Activated CD4-positive, alpha-beta T cell treated with anti-CD3 and anti-CD28 coated beads, Interleukin-10, Interleukin-2, amounts not matched to agents 100 ng/mL and 50 ng/mL, durations not matched to agents 16 hours and 8 hours (primary cell): Measurements from ENCODE around the gene AFF2.

ENCODE experiments used
- DNase-seq: peaks from one replicate; pipeline ENCODE4 v3.0.0-alpha.2; 2020

AFF2 gene

DNA sequence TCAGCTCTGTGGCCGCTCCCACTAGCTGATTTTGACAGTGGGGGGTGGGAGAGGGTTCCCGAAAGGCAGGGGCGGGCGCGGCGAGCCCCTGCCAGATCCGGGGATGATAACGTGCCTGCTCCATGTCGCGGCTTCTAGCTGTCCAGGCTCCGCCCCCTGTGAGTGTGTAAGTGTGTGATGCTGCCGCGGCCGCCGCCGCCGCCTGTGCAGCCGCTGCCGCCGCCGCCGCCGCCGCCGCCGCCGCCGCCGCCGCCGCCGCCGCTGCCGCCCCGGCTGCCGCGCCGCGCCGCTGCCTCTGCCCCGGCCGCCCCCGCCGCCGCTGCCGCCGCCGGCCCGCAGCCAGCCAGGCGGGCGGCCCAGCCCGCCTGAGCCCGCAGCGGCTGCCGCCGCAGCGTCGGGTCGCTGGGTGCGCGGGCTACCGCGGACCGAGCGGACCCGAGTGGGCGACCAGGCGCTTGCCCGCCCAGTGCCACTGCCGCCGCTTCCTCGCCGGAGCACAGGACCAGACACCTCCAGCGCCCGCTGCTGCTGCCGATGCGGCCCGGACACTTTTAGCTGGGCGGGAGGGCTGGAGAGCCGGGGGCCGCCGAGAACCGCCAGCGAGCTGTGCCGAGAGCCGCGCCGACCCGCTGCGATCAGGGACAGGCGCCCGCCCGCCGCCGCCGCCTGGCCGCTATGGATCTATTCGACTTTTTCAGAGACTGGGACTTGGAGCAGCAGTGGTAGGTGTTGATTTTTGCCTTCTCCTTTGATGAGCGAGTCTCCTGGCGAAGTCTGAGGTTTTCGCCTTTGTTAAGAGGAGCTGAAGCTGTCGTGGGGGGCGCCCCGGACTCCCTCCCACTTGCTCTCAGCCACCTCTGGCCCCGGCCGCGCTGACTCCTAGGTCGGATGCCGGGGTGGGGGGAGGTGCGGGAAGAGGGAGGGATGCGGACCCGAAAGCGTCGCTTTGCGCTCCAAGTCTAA is at the start of gene AFF2:
TSS of gene AFF2 (plus strand) at position 195 of the 963 bp plus-strand sequence. CDS start at position 676, 481 bp downstream.
- DNase-seq: peak; percentile 45

DNA sequence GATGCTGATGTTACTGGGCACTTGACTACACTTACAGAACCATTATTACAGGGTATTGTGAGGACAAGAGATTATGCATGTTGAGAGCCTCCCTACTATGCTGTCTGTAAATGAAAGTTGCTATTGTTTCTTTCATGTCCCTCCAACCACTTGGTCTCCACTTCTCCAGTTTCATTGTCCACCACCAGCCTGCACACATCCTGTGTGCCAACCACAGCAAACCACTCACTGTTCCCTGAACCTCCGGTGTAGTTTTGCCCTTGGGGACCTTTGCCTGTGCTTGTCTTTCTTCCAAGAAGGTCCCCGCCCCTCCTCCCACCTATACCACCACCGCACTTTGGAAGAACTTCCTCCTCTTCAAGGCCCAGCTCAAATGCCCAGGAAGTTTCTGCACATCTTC is 43.1 kb upstream of the AFF2 start:
- DNase-seq: no peak

DNA sequence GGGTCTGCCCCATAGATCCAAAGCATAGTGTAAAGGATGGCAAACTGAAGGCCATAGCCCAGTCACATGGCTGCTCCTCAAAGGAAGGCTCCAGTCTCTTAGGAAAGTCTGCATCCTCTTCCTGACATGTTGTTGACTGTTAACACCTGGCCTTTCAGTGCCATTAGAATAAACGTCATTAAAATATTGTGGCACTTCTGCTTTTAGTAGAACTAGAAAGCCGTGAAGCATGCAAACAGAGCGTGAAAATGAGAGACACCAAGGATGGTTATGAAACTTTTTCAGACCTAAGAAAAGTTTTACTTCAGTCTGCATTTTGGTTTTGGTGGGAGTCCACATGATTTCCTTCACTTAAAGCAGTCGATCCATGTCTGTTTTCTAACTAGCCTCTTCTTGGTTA is 41.1 kb upstream of the AFF2 start:
- no peak for DNase-seq

DNA sequence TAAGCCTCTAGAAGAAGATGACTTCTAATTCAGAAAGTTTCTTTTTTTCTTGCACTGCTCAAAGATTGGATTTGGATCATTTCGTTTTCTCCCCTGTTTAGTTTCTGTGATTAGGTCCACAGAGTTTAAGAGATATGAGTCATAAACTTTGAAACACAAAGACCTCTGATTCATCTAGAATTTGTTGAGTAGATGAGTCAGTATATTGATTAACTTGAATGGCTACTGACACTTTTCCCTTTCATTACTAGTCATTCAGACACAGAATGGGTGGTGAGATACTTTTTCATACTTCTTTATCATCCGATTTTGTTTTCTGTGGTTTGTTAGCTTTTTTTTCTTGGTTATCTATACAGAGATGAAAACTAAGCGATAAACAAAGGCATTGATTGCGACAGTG is 34.1 kb upstream of the AFF2 start:
- DNase-seq: peak; percentile 75

DNA sequence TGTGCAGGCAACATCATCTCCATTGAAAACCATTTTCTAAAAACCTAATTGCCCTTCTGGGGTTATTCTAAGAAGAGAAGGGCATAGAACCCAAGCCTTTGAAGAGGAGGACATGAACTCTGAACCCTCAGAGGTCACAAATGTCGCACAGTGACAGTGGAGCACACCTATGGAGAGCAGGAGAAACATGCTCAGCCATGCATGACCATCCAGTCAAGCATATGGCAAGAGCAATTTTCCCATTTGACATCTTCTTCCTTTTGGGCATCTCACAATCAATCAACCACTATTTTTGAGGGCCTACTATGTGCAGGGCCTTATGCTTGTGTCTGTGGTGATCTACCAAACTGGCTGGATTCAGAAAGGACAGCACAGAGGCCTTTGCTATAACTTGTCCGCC is 30.1 kb upstream of the AFF2 start:
- no peak for DNase-seq

DNA sequence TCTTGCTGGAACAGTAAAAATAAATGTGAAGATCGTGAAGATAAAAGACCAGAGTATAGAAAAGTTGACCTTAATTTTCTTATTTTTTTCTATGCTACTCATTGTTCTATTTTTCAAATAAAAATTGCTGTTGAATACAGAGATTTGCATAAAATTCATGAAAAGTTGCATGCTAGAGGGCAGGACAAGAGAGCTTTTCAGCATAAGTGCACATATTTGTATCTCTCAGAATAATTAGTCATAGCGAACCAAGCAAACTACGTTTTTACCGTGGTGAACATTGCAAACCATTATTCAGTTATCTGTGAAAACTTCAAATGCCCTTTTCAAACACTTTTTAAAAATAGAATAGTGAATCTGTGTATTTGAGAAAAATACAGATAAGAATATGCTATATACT is 26.4 kb upstream of the AFF2 start:
- no peak for DNase-seq

DNA sequence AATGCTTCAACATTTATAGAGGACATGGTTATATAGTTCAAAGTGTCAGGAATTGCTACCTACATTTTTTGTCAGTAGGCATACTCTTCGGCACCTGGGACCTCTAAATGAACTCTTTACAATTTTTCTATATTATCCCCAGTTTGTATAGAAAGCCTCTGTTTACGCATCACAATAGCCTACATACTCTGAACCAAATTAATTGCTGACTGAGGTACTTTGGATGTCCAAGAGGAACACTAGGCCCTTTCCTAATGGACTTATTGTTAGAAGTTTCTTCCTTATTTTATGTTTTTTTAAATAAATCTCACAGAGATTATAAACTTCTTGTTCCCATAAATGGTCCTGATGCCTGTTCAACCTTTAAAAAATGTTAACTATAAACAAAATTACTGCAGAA is 8.4 kb upstream of the AFF2 start:
- DNase-seq: no peak

DNA sequence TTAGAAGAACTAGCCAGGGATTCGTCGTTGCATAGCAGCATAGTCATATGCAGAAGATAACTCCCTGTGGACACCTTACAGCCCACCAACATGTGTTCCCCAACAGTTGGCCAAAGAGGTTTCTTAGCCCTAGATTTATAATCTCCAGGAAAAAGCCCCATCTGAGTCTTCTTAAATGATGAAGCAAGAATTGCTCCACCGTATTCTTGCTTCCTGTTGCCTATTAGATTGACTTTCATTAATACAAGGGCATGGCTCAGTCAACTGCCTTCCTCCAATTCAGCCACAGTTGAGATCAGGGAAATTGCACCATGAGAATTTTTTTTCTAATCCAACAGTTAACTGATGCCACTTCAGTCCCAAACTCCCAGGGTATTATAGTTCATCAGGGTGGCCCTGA is 5.2 kb upstream of the AFF2 start:
- no peak for DNase-seq

DNA sequence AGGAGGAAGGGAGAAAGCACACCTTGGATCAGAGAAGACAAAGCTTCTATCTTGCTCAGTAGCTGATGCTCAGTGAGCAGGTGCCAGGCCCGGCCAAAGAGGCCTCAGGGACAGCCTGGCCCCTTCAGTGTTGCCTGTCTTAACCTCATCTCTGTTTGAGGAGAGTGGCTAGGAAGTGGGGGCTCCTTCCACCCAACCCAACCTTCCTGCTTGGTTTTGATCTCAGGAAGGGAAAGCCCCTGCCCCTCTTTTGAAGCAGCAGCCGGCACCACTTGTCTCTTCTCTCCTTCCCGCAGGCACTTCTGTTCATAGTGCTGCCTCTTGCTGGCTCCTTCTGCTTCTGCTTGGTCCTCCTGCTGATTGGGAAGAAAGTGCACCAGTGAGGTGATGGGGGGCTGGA is 2.4 kb upstream of the AFF2 start:
- DNase-seq: no peak

DNA sequence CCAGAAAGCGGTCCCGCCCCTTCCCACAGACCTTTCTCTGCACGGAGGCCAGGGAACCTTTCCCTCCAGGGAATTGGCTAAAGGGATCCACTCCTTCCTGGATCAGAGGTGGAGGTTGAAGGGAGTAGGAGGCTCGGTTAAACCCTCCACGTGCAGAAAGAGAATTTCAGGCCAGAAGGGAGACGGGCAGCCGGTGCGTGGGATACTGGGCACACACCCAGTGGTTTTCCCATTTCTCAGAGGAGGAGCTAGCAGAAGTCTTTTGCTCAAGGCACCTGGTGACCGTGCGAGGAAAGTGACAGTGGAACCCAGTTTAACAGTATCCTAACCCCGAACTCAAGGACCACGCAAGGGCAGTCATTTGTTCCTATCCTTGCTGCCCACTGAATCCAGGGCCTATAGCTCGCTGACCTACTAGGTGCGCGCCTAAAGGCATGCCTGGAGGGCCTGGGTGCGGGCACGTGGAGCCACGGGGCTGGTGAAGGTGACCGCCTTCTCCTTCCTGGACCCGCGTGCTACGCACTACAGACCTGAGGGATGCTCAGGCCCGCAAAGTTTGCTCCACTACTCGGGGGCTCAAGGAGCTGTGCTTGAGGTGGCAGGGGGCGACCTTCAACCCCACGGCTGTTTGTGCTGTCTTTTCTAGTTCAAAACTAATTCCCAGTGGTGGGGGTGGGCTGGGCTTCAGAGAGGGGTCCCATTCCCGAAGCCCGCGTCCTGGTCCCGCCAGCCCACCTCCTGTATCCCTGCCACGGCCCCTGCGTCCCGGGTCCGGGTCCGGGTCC is 587 bp upstream of the AFF2 start:
- DNase-seq: no peak

DNA sequence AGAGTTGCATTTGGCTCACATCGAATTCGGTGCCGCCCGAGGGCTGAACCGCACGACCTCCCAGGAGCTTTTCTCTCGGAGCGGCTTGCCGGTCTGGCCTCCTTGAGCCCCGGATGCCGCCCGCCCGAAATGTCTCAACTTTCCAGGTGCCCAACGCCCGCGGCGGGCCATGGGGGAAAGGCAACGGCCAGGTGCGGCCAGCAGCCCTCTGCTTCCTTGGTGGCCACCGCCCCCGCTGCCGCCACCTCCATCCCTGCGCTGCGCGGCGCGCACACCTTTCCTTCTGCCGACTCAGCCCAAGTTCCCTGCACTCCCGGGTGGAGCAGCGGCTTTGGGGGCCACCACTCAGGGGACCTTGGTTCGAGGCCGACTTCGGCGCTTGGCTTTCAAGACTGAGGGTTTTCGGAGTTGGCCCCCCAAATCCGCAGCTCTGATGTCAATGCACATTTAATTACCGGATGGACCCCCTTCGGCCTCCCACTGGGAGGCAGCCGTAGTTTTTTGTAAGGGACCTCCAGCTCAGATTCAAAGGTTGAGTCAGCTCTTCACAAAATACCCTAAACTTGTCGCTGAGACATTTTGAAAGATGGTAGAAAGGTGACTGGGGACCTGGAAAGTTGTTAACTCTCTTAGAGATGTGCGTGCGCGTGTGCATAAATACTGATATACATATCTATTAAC is 1.1 kb downstream of the AFF2 start:
- peak; percentile 4 for DNase-seq

DNA sequence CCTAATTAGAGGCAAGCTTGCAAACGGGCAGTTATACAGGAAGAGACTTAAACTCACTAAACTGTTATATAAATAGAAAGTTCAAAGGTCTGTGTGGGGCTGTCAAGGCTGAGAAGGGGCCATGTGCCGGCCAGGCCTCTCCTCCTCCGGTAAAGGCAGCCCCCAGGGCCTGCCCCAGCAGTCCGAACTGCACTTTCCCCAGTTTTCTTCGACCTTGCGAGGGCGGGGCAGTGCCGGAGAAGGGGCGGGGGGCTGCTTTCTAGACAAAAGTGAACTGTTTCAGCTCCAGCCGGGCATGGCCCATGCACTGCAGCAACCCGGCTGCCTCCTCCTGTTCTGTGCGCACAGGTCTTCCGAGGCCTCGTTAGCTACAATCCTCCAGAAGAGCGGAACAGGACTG is 4.1 kb downstream of the AFF2 start:
- no peak for DNase-seq

DNA sequence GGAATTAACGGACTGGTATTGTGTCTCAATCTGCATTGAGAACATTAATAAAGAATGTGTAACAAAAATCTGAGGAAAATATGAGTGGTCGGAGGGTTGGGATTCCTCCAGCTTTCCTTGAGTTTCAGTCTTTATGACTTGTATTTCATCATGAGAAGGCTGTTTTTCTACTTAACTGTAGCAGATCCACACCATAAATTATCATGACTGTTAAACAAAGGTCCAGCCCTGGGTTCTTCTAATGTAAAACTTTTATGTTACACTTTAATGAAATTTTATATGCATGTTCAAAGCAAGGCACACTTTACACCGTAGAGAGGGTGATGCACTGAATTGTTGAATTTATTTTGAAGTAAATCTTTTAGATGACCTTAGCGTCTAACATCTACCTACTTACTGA is 7.0 kb downstream of the AFF2 start:
- no peak for DNase-seq

DNA sequence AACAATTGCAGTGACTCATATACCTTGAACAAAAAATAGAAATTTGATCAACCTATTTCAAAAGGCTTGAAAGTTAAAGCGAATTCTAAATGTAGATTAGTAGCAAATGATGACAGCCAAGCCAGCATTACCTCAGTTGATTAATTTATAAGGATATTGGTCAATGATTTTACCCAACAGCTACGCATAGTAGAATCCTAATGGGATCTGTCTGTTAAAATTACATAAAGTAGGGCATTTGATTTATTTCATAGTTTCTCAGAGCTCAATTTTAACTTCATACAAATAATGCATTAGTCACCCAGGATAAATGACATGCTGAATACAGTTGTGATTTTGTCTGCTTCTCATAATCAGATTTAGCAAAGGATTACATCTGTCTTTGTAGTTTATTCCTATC is 12.0 kb downstream of the AFF2 start:
- DNase-seq: no peak

DNA sequence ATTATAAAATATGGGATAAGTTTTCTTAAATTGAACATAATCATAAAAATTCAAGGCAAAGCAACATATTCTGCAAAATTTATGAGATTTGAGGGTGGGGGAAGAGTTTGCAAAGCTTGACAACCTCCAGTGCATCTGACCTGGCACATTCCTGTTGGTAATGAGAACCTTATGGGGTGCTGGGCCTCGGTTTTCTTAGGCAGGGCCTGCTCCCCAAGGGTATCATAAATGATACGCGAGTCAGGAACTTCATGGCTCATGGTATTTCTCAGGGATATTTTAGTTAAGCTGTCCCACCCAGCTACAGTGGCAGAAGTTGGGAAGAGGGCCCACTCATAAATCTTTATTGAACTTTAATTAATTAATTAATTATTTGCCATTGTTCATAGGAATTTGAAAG is 13.2 kb downstream of the AFF2 start:
- DNase-seq: no peak

DNA sequence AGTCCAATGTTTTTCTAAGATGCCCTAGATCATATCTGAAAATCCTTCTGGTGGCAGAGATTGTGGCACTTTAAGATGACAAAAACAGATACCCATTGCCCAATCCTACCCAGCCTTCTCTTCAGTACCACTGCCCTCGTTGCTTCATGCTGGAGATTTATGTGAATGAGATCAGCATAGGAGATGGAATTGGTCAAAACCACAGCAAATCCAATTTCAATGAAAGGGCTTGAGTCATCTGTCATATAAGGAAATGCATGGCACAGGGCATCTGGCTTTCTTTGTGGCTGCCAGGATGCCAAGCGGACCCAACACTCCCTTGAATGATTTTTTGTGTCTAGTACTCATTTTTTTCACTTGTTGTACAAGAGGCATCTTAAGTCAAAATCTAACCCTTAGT is 16.8 kb downstream of the AFF2 start:
- DNase-seq: no peak

DNA sequence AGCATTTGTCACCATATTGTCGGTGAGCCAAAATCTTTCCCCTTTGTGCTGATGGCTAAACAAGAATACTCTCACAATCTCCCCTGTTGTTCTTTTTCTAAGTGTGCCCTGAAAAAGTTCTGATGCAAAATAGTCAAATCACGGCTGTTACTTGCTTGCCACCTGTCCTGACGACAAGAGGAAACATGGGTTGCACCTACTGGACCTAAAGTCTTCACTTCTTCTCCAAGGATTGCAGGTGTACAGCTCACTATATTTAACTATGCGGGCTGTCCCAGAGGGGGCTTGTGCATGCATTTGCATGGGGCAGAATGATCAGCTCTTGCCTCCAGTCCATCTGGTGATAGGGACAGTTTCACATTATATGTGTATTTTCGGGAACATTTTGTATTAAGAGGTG is 21.6 kb downstream of the AFF2 start:
- no peak for DNase-seq

DNA sequence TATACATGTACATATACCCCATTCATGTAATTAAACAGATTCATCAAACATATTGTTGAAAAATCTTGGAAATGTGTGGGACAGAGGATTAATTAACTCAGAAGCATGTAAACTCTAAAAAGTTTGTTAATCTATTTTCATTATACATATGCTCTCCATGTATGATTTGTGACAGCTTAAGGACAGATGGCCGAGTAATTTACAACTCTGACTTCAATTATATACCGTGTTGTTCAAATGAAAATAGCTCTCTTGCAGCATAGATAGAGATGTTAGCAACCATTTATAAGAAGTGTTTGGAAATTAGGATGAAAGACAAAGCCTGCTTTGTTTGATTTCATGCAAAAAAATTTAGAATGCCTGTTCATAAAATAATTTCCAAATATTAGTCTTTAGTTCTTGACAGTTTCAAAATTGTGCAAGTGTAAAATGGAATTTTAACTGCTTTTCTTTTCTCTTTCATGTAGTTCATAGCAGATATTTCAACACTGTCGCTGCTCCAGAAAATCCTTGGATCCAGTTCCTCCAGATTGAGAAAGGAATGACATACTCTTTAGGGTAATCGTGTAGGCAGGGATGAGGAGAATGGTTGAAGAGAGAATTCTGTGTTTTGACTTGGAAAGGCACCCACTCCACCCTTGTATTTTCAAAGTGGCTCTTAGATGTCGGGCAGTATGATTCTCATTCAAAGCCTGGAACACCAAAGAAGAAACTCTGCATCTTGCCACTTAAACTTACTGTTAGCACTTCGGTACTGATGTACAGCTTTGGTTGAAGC is 23.1 kb downstream of the AFF2 start:
- no peak for DNase-seq

DNA sequence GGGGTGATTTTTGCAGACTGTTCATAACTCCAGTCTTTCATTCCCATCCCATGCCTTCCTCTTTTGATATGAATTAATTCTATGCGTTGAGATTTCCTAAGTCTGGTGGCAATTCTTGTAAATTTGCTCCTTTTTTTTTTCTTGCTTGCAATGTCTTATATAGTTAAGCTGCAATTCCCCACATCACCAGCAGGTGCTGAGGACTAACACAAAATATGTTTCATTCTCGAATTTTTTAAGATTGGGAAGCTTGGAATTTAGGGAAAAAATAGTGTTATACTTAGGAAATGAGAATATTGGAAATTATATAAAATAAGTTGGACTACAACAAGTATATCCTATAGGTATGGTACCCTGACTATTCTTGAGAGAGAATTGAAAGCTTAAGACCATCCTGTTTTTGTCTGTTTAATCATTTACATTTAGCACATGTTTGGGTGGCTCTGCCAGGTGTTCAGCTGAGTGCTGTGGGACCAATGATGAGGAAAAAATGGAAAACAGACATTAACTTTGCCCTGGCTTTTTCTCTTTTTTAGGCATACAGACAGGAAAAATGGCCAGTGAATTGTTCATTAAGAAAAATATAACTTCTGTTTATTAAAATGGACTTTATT is 30.2 kb downstream of the AFF2 start:
- DNase-seq: peak; percentile 15

DNA sequence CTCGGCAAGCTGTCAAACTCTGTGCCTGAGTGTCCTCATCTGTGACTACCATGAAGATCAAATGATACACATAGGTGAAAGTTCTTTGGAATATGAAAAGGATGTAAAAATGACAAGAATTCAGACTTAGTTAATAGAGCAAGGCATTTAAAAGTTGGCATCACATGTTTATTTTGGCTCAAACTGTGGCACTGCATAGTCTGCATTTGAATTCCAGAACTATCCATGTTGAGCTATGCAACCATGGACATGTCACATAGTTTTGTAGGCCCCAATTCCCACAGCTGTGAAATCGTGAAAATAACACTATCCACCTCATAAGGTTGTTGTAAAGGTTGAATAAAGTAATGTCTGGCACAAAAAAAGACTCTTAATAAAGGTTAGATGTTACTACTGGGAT is 33.9 kb downstream of the AFF2 start:
- no peak for DNase-seq

DNA sequence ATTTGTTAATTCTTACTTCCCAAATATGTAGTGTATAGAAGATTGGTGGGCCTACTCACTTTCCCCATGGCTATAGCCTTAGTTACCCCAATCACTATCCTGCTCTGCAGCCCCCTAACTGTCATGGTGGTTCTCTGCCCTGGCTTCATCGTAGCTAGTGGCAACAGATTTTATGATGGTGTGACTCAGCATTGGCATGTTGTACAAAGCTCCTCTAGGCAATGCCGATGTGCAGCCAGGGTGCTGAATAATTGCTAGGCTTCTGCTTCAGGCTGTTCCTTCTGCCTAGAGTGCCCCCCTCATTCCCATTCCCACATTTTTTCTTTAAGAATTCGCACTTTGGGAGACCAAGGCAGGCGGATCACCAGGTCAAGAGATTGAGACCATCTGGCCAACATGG is 35.2 kb downstream of the AFF2 start:
- DNase-seq: no peak

DNA sequence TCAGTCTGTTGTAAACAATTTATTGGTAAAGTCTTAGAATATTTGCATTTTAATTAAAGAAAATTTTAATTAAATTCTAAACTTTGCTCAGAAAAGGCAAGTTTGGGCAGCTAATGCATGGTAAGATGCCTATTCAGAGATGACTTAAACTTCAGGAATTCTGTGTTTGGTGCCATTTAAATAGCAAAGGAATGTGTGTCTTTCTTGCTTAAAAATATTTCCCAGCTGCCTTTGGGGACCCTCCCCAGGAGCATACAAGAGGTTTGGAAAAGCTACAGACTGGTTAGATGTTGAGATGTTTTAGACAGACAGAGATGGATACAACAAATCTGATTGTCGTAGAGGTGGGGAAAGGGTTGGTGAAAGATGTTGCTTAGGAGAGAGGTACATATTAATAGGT is 36.5 kb downstream of the AFF2 start:
- no peak for DNase-seq
